Thoracic aorta (tissue), 2 donors: ENCODE results near the gene TXNRD1. TPM values are rescaled to one million over a fixed set of nuclear protein-coding genes. Genes with fewer than 3 reads are reported as not detected.

Experiments
- ATAC-seq: fragments of 150-250 bp; one replicate; pipeline ENCODE4 v1.8.0; 2017; ENCODE audit warnings: low read depth; ENCODE audit not compliant: insufficient number of reproducible peaks, low FRiP score
- DNase-seq: peaks from one replicate; pipeline ENCODE4 v3.0.0-alpha.2; 2020; ENCODE audit warnings: low spot score
- H3K27ac ChIP-seq, 2 donors: fragments of 200-600 bp; sonication (generic); 1 replicate in 1 of 2; 2 replicates in 1 of 2; pipeline ENCODE4 v1.5.1; 2016; ENCODE audit warnings: mild to moderate bottlenecking in 2 of 2, moderate library complexity in 2 of 2
- H3K27me3 ChIP-seq: fragments of 200-600 bp; sonication (generic); replicated peaks from 2 replicates; pipeline ENCODE4 v1.6.0; 2016; ENCODE audit warnings: mild to moderate bottlenecking; ENCODE audit not compliant: insufficient read depth
- H3K36me3 ChIP-seq: fragments of 200-600 bp; sonication (generic); one replicate; pipeline ENCODE4 v1.5.1; 2016
- H3K4me1 ChIP-seq, 2 donors: fragments of 200-600 bp; sonication (generic); 1 replicate in 1 of 2; 2 replicates in 1 of 2; pipeline versions ENCODE4 v1.5.1 to v1.6.0; 2016; ENCODE audit warnings: low read depth in 2 of 2, mild to moderate bottlenecking in 1 of 2; ENCODE audit not compliant: control insufficient read depth in 1 of 2
- H3K4me3 ChIP-seq: fragments of 200-600 bp; sonication (generic); 2 replicates; pipeline ENCODE4 v1.5.1; 2016; ENCODE audit warnings: mild to moderate bottlenecking
- H3K9me3 ChIP-seq: fragments of 200-600 bp; sonication (generic); 2 replicates; pipeline ENCODE4 v1.5.1; 2016
- total RNA-seq, 2 donors: library from RNA; depleted of rRNA; stranded (reverse); fragments of >200 nt; gene quantifications; one replicate each; pipeline versions ENCODE4 v1.1.0 to v1.2.3, GENCODE V29; 2016
- TF ChIP-seq, protein P1 (sequence below): fragments of 200-600 bp; sonication (generic); IDR thresholded peaks from one replicate; pipeline ENCODE4 v1.5.1; 2019; ENCODE audit warnings: antibody characterized with exemption

TXNRD1 gene
- total RNA-seq, 2 donors from 2014 or later, result 269 to 332 TPM

DNA sequence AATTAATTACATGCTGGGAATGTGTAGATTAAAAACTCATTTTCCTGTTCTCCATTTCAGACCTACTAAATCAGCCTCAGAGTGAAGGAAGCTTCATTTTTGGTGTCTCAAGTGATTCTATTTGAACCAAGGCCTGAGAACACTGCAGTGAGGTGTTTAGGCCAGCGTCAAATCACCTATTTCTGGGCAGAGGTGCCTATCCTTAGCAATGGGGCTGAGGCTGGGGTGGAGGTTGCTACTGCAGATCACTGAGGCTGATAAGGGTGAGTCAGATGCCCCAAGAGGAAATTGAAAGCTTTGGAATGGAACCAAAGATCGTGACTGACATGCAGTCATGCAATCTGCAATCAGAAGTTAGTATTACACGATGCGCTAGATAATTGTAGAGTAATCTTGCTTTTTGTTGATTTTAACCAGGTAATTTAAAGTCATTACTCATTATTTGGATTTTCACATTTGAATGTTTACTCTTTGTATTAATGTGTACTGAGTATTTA, 4.4 kb downstream of the TXNRD1 start:
- no peaks in the 10 kb centered on the region for H3K27me3 ChIP-seq
- ATAC-seq (no peak), DNase-seq (no peak)
- no peaks in the 10 kb centered on the region for H3K9me3 ChIP-seq
- peak overlapping the region; percentile 90 to 91 for H3K27ac ChIP-seq
- H3K36me3 ChIP-seq, result no peaks in the 10 kb centered on the region
- H3K4me1 ChIP-seq, result peaks cover 22 to 68% of the 10 kb centered on the region in 2 donors
- H3K4me3 ChIP-seq, result peak overlapping the region; percentile 31
- TF ChIP-seq, protein P1, sequence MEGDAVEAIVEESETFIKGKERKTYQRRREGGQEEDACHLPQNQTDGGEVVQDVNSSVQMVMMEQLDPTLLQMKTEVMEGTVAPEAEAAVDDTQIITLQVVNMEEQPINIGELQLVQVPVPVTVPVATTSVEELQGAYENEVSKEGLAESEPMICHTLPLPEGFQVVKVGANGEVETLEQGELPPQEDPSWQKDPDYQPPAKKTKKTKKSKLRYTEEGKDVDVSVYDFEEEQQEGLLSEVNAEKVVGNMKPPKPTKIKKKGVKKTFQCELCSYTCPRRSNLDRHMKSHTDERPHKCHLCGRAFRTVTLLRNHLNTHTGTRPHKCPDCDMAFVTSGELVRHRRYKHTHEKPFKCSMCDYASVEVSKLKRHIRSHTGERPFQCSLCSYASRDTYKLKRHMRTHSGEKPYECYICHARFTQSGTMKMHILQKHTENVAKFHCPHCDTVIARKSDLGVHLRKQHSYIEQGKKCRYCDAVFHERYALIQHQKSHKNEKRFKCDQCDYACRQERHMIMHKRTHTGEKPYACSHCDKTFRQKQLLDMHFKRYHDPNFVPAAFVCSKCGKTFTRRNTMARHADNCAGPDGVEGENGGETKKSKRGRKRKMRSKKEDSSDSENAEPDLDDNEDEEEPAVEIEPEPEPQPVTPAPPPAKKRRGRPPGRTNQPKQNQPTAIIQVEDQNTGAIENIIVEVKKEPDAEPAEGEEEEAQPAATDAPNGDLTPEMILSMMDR, result no peak

GRCh38 chr12:104220931-104221330, 5.4 kb downstream of the TXNRD1 start:
- Histone ChIP-seq H3K36me3 (no peaks in the 10 kb centered on the region), H3K4me1 (peaks cover 22 to 66% of the 10 kb centered on the region in 2 donors), H3K4me3 (no peak overlapping the region), H3K27ac (peak overlapping the region; percentile 90 to 91), H3K9me3 (no peaks in the 10 kb centered on the region), H3K27me3 (no peaks in the 10 kb centered on the region)
- TF ChIP-seq, protein P1, result no peak
- no peak for DNase-seq
- no peak for ATAC-seq

GRCh38 chr12:104222976-104223375, 7.4 kb downstream of the TXNRD1 start:
- TF ChIP-seq, protein P1, result no peak
- Histone ChIP-seq H3K36me3 (no peaks in the 10 kb centered on the region), H3K4me3 (no peak overlapping the region), H3K27ac (peak overlapping the region; percentile 28 to 51), H3K9me3 (no peaks in the 10 kb centered on the region), H3K4me1 (peaks cover 22 to 66% of the 10 kb centered on the region in 2 donors), H3K27me3 (no peaks in the 10 kb centered on the region)
- no peak for DNase-seq
- ATAC-seq, result no peak

DNA sequence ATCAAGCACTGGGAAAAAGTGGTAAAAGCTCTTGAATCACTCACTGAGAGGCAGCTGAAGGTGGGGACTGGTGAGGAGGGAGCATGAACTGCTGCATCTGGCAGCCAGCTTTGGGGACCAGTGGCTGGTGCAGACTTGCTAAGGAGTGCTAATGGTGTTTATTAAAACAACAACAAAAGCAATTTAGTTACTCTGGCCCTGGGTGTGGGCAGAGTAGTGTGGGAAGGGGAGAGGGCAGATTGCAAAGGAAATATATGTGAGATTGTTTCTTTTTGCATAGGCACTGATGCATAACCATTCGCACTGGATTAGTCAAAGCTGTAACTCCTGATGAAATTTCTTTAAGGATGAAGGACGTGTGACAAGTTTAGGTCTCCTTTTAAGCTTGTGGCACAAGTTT, 8.1 kb downstream of the TXNRD1 start:
- H3K9me3 ChIP-seq, result no peaks in the 10 kb centered on the region
- H3K27ac ChIP-seq, result peak overlapping the region in 1 of 2 donors; percentile 0
- no peaks in the 10 kb centered on the region for H3K36me3 ChIP-seq
- H3K27me3 ChIP-seq, result no peaks in the 10 kb centered on the region
- no peak for ATAC-seq
- TF ChIP-seq, protein P1, result no peak
- H3K4me1 ChIP-seq, result peaks cover 22 to 59% of the 10 kb centered on the region in 2 donors
- no peak for DNase-seq
- no peak overlapping the region for H3K4me3 ChIP-seq

GRCh38 chr12:104226672-104227071, 11.1 kb downstream of the TXNRD1 start:
- TF ChIP-seq, protein P1, result no peak
- H3K27ac ChIP-seq, result no peak overlapping the region
- no peak for ATAC-seq

More at GRCh38 chr12:104226672-104227071, 11.1 kb downstream of the TXNRD1 start:
- H3K4me3 ChIP-seq, result no peak overlapping the region
- H3K27me3 ChIP-seq, result no peaks in the 10 kb centered on the region
- no peak for DNase-seq
- no peaks in the 10 kb centered on the region for H3K36me3 ChIP-seq
- peaks cover 4 to 31% of the 10 kb centered on the region in 2 donors for H3K4me1 ChIP-seq
- no peaks in the 10 kb centered on the region for H3K9me3 ChIP-seq
